Measurements from ENCODE around the gene SPEG.
A peak's percentile ranks its signal among the peaks of the same experiment; 100 is the strongest.

Gene SPEG

GRCh38 chr2:219443016-219443696 lies 8.5 kb downstream of the SPEG start:
- DNase-seq (ENCODE audit: low read depth in 2 of 2) = no peak

GRCh38 chr2:219443697-219444023 lies 9.0 kb downstream of the SPEG start:
- no peak for DNase-seq (ENCODE audit: low read depth in 2 of 2)

GRCh38 chr2:219444566-219445091 lies 10.0 kb downstream of the SPEG start:
- no peak for DNase-seq (ENCODE audit: low read depth in 2 of 2)

GRCh38 chr2:219445220-219445640 lies 10.6 kb downstream of the SPEG start:
- DNase-seq (ENCODE audit: low read depth in 2 of 2) = no peak

GRCh38 chr2:219446101-219446504 lies 11.5 kb downstream of the SPEG start:
- no peak for DNase-seq (ENCODE audit: low read depth in 2 of 2)

- no peak for DNase-seq (ENCODE audit: low read depth in 2 of 2)
These were observed 12.0 kb downstream of the SPEG start for GRCh38 chr2:219446689-219447088.

- no peak for DNase-seq (ENCODE audit: low read depth in 2 of 2)
These were observed 12.8 kb downstream of the SPEG start for GRCh38 chr2:219447242-219448098.

GRCh38 chr2:219448099-219448775 lies 13.6 kb downstream of the SPEG start:
- no peak for DNase-seq (ENCODE audit: low read depth in 2 of 2)

- DNase-seq (ENCODE audit: low read depth in 2 of 2) = no peak
These were observed 14.2 kb downstream of the SPEG start for GRCh38 chr2:219448776-219449341.

GRCh38 chr2:219449609-219450008 lies 15.0 kb downstream of the SPEG start:
- no peak for DNase-seq (ENCODE audit: low read depth in 2 of 2)

GRCh38 chr2:219451661-219452360 lies 17.2 kb downstream of the SPEG start:
- DNase-seq (ENCODE audit: low read depth in 2 of 2) = no peak

- no peak for DNase-seq (ENCODE audit: low read depth in 2 of 2)
These were observed 18.0 kb downstream of the SPEG start for GRCh38 chr2:219452361-219453317.

GRCh38 chr2:219453671-219454590 lies 19.3 kb downstream of the SPEG start:
- DNase-seq (ENCODE audit: low read depth in 2 of 2) = no peak

- no peak for DNase-seq (ENCODE audit: low read depth in 2 of 2)
These were observed 20.9 kb downstream of the SPEG start for GRCh38 chr2:219455581-219455980.

- no peak for DNase-seq (ENCODE audit: low read depth in 2 of 2)
These were observed 23.2 kb downstream of the SPEG start for GRCh38 chr2:219457784-219458369.

- no peak for DNase-seq (ENCODE audit: low read depth in 2 of 2)
These were observed 24.4 kb downstream of the SPEG start for GRCh38 chr2:219458996-219459395.

GRCh38 chr2:219459460-219460311 lies 25.0 kb downstream of the SPEG start:
- peak in 1 of 2 donors; percentile 12 for DNase-seq (ENCODE audit: low read depth in 2 of 2)

GRCh38 chr2:219460424-219460926 lies 25.8 kb downstream of the SPEG start:
- DNase-seq (ENCODE audit: low read depth in 2 of 2) = no peak

Measured in activated CD4-positive, alpha-beta T cell treated with anti-CD3 and anti-CD28 coated beads for 24 hours (primary cell).